Measurements from ENCODE around the gene COX7A2L. TPM values are rescaled to one million over a fixed set of nuclear protein-coding genes. Genes with fewer than 3 reads are reported as not detected.
"Not testable (repeated sequence)": the region's sequence is repeated elsewhere in the genome, so short reads cannot be mapped to it uniquely, and the experiment has no call there.

COX7A2L gene
- total RNA-seq, 1 donor from 2014 or later: 78.5 TPM

DNA sequence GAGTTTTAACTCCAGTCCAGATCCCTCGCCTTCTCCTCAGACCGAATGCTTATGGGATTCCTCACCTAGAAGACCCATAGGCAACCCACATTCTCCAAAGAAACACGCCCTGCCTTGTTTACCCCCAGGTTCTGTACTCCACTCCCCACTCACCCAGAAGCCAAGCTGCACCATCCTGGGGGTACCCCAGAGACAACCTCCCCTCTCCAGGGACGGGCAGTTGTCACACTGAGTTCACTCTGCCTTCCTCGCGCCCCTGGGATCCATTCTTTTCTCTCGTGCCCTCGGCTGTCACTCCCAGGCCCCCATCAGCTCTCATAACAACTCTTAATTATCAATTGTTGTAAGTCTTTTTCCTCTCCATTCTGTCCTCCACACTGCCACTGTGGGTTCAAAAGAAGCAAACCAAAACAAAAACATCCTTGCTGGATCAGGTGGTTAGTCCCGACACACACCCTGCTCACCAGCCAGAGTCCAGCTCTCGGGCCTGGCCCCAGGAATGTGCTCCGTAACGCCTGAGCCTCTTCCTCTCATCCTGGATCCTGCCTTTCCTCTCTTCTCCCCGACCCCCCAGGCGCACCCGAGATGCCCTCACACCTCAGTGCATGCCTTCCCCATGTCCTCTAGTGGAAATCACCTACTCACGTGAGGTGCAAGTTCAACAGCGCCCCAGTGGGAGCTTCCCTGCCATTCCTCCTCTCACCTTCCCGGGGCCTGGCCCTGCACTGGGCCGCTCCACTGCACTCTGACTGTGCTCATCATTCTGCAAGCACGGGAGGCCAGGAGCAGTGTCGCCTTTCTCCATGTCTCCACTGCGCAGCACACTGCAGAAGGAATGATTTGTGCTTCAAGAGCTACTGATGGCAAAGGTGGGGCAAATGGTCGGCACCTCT, 20.7 kb downstream of the COX7A2L start:
- no peak for DNase-seq (ENCODE audit: low spot score)

- no peak for DNase-seq (ENCODE audit: low spot score)
These were observed 21.7 kb downstream of the COX7A2L start for GRCh38 chr2:42339191-42339912.

- DNase-seq (ENCODE audit: low spot score): no peak
These were observed 22.3 kb downstream of the COX7A2L start for GRCh38 chr2:42338567-42339190.

- no peak for DNase-seq (ENCODE audit: low spot score)
These were observed 23.0 kb downstream of the COX7A2L start for GRCh38 chr2:42337846-42338566.

GRCh38 chr2:42337356-42337820, 23.6 kb downstream of the COX7A2L start:
- DNase-seq (ENCODE audit: low spot score): no peak

DNA sequence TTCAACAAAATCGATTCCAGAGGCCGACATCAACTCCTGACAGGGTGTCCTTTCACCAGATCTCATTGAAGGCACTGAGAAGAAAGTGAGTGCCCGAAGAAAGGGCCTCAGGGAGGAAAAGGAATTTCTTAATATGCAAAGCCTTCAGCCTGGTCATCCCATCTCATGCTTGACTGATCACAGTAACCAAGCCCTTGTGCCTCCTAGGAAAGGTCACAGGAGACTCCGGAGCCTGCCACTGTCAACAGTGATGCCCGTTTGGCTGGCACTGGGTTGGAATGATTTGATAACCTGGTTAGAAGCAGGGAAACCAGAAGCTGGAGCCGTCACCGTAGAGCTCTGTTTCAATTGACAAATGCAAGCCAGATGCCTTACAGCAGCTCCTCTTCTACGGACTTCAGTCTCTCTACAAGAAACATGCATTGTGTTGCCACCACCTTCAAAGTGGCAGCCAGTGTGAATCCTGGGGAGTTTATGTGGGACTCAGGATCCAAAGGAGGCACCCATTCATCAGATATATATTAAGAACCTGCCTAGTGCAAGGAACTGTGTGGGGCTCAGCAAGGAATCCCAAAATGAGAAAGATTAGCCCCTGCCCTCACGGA, 24.6 kb downstream of the COX7A2L start:
- DNase-seq (ENCODE audit: low spot score): no peak

- no peak for DNase-seq (ENCODE audit: low spot score)
These were observed 25.4 kb downstream of the COX7A2L start for GRCh38 chr2:42335514-42336104.

DNA sequence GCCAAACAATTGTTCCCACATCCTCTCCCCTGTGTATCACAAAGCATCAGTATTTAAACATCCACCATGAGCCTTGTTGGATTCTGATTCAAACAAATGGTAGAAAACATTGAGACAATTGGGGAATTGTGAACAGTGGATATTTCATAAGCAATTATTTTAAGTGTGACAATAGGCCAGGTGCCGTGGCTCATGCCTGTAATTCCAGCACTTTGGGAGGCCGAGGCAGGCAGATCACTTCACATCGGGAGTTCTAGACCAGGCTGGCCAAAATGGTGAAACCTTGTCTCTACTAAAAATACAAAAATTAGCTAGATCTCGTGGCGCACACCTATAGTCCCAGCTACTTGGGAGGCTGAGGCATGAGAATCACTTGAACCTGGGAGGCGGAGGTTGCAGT, 26.2 kb downstream of the COX7A2L start:
- not testable (repeated sequence) for DNase-seq (ENCODE audit: low spot score)

- DNase-seq (ENCODE audit: low spot score): no peak
These were observed 26.8 kb downstream of the COX7A2L start for GRCh38 chr2:42334220-42334619.

DNA sequence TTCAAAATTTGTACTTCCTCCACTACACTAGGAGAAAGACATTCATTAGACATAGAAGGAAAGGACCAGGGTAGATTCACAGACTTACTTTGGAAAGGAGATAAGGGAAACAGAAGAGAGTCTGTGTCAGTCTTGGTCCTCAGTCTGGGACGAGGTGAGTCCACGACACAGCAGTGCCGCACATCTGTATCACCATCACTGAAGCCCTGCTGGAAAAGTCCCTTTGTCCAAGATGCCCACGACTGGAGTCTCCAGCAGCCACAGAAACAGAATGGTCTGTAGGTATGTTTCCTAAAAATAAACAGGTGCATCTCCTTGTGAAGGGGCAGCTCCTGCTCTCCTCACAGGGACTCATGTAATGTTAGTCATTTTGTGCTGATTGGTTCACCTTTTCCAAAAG, 27.4 kb downstream of the COX7A2L start:
- no peak for DNase-seq (ENCODE audit: low spot score)

DNA sequence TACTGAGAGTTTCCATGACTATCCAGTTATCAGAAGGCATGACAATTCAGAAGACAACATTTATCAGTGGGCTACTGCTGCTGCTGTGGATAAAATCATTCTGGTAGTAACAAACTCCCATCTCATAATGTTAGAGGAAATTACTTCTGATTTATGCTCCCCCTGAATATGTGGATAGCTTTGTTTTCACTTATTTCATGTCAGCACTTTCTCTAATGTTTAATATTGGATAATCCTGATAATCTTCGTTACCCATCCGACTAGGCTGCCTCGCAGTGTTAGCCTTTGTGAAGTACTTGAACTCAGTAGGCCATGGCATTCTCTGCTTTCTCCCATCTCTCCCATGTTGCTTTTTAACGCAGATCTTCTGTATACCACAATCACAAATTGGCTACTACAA, 28.4 kb downstream of the COX7A2L start:
- no peak for DNase-seq (ENCODE audit: low spot score)

DNA sequence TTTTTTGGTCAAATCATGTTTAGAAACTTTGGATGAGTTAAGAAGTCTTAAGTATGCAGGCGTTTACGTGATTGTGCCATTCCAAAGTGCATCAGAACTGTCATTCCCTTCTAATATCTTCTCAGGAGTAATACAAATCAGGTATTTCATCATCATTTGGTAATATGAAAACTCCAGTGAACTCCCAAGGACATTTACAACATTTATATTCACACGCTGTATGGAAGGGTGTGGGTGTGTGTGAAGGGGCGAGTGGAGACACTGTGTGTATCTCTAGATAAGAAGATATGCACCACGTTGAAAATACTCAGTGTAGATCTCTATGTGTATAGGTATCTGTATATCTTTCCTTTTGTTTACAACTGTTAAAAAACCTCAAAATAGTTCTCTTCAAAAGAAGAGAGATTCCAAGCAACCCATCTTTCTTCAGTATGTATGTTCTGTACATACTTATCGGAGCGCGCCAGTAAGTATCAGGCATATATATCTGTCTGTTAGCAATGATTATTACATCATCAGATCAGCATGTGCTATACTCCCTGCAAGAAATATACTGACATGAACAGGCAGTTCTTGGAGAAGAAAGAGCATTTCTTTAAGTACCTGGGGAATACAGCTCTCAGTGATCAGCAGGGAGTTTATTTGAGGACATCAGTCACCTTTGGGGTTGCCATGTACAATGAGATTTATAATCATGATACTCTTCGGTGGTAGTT, 29.3 kb downstream of the COX7A2L start:
- DNase-seq (ENCODE audit: low spot score): no peak

GRCh38 chr2:42329736-42330135, 31.3 kb downstream of the COX7A2L start:
- DNase-seq (ENCODE audit: low spot score): no peak

- no peak for DNase-seq (ENCODE audit: low spot score)
These were observed 32.1 kb downstream of the COX7A2L start for GRCh38 chr2:42328923-42329322.

- DNase-seq (ENCODE audit: low spot score): no peak
These were observed 32.7 kb downstream of the COX7A2L start for GRCh38 chr2:42328148-42328833.

DNA sequence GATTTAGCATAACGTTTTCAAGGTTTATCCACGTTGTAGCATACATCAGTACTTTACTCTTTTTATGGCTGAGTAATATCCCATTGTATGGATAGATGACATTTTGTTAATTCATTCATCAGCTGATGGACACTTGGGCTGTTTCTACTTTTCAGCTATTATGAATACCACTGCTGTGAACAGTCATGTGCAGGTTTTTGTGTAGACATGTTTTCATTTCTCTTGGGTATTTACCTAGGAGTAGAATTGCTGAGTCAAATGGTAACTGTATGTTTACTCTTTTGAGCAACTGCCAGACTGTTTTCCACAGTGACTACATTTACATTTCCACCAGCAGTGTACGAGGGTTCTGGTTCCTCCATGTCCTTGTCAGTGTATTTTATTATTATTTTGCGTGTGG, 33.9 kb downstream of the COX7A2L start:
- no peak for DNase-seq (ENCODE audit: low spot score)

- DNase-seq (ENCODE audit: low spot score): no peak
These were observed 35.4 kb downstream of the COX7A2L start for GRCh38 chr2:42325609-42326008.

DNA sequence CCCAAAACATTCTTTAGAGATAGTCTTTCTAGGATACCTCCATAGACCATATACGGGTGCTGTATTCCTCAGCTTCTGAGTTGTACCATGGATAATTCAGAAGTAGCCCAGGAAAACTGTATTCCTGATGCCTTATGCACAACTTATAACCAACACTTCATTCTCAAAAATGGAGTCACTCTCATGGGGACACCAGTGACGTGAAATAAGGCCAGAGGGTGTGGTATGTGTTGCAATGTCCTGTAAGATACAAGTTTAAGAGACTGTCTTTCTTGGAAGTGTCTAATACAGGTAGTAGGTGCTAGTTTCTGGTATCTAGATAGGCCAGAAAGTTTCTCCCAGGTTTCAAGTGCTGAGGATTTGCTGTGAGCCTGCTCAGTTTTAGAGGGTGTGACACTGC, 36.1 kb downstream of the COX7A2L start:
- DNase-seq (ENCODE audit: low spot score): no peak

DNA sequence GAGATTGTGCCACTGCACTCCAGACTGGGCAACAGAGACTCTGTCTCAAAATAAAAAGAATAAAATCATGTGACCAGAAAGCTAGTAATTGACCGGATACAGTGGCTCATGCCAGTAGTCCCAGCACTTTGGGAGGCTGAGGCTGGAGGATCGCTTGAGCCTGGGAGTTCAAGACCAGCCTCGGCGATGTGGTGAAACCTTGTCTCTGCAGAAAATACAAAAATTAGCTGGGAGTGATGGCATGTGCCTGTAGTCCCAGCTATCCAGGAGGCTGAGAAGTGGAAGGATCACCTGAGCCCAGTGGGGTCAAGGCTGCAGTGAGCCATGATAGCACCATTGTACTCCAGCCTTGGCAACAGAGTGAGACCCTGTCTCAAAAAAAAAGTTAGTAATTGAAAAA, 36.8 kb downstream of the COX7A2L start:
- no peak for DNase-seq (ENCODE audit: low spot score)

Data from mesenteric fat pad (tissue), 1 donor.